GM18519 (cell line): ENCODE measurements around the gene ABCF2.

Experiments used
- ATAC-seq: cut with Tn5 transposase; IDR thresholded peaks from one replicate; pipeline ENCODE4 v1.9.1; 2021; ENCODE audit warnings: mild to moderate bottlenecking, moderate library complexity; ENCODE audit not compliant: unreplicated experiment, low FRiP score

The ABCF2 gene

DNA sequence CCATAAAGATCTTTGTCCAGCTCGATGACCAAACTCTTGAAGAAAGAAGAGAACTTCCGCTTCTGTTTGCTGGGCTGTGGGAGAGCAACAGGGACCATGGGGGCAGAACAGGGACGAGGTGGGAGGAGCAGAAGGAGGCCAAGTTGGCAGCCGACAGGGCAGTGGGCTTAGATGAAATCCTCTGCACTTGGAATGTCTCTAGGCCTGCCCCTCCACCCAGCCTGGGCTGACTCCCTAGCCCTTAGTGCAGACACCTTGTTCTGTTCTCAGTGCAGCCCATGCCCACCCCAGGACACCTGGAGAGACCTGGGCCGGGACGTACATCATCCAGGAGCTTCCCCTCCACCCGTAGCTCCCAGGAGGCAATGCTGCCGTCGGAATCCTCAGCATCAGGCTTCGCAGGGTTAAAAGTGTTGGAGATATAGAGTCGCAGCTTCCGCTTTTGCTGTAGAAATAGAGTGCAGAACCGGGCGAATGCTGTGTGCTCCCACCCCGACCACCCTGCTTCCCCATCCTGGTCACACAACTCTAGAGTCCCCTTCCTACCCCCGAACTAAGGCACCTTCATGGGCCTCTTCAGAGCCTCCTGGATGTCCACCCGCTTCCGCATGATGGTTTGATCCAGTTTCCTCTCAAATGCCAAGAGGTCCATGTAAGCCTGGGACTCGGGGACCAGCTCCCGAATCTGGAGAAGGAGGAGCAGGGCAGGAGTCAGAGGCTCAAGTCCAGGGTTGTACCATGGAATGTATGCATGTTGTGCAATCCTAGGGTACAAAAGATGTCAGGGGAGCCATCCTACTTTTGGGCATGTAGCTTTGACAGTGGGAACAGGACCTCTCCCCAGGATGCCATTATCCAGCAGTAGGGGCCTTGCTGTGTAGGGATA is 15.4 kb upstream of the ABCF2 start:
- no peak for ATAC-seq

DNA sequence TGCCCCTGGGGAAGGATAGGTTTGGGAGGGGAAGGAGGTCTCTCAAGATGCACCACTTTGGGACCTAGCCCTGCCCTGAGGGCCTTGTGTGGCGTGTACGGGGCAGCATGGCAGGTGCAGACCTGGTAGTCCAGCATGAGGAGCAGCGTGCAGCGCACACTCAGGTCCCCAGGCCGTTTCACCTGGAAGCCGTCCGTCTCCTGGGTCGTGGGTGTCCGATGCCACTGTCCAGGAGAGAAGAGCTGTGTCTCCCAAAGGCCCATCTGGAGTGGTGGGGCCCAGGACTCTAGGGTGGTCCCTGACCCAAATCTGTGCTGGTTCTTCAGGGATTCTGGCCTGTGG is 14.7 kb upstream of the ABCF2 start:
- no peak for ATAC-seq

DNA sequence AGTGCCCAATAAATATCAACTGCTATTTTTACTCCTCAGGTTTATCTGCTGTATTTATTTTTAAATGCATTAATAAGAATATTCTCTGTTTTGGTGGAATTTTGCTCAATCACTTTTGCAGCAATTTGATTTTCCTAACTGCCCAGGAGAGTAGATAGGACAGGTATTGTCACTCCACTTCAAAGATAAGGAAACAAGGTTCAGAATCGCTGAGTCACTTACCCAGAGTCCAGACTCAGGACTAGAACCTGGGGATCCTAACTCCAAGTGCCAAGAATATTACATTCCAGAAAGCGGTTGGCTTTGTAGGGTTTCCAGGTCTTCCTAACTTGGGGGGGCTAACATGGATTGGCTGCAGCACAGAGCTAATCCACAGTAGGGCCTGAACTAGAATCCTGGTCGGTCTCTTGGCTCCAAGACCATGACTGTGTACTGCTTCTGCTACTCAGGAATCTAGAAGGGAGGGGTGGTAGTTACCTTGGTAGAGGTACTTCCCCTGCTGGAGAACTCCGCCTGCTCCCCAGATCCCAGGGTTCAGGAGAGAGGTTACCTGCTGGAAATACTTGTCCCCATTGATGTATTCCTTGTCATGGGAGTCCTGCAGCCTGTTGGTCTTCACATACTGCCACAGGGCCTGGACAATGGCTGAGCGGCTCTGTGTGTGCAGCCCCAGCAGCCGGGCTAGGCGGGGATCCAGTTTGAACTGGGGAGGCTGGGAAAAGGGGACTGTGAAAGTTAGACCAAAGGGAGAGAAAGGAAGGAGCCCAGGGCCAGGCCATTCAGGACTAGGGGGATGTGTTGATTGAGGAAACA is 14.1 kb upstream of the ABCF2 start:
- ATAC-seq: no peak

DNA sequence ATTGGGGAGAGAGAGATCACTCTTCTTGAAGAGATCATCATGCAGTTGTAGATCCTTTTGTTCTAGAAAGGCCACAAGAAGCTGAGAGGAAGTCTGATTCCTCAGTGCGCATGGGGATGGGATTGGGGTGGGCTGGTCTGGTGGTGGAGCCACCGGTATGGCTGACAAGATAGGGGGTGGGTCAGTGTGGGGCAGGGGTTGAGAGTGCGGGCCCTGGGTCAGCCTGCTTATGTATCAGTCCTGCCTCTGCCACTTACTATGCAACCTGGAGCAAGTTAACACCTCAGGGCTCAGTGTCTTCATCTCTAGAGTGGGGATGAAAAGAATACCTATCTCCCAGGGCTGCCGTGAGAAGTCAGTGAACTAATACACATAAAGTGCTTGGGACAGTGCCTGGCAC is 13.5 kb upstream of the ABCF2 start:
- no peak for ATAC-seq

DNA sequence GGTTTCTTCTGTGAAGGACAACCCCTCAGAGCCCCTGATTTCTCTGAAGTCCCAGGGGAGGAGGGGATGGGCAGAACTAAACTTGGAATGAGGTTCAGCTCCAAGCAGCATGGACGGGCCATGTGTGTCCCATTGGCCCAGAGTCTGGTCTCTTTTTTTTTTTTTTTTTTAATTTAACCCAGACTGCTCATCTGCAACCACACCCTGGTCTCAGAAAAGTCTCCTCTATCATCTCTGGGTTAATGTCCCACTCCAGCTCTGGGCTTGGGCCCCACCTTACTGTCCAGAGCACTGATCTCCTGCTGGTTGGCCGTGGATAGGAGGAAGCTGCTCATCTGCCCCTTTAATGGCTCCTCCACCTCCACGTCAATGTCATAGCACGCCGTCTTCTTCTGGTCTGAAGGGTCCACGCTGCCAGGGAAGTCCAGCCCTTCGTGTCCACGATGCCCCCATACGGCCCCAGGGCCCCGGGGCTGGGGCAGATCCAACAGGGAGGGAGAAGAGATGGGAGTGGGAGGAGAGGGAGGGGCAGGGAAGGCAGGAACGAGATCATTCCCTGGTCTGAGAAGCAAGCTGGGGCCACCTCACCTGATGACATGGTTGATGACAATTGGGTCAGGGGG is 12.9 kb upstream of the ABCF2 start:
- ATAC-seq: no peak

DNA sequence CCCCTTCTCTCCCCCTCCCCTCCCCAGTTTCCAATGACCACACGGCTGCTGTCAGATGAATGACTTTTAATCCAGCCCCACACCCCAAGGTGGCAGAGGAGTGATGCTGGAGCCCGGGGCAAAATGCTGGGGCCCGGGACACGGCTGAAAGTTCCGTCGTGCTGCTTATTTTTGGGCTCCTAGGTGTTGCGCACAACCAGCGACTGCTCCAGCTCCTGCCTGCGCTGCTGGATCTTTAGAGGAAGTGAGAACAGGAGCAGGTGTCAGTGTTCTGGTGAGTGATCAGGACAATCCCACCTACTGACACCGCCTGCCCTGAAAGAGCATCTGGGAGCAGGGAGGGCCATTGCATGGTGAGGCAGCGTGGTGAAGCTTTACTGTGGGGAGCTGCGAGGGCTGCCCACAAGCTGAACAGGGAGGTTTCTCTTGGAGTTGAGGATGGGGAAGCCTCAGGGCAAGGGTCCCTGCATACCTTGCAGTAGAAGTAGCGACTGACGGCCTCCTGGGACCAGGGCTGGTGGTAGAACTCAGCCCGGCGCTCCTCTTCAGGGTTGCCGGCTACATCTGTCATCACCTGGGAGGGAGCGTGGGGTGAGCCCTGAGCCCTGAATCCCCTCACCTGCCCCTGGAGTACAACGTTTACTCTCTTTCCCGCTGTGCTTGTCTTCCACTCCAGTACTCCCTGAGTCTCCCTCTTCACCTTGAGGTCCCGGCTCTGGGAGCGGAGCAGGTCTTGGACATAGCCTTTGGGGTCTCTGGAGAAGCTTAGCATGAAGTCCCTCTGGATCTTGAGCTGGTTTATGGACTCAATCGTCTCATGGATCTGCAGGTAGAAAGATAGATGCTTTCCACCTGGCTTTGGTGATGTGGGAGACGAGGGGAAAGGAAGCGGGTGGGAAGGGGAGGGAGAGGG is 12.2 kb upstream of the ABCF2 start:
- ATAC-seq: no peak

DNA sequence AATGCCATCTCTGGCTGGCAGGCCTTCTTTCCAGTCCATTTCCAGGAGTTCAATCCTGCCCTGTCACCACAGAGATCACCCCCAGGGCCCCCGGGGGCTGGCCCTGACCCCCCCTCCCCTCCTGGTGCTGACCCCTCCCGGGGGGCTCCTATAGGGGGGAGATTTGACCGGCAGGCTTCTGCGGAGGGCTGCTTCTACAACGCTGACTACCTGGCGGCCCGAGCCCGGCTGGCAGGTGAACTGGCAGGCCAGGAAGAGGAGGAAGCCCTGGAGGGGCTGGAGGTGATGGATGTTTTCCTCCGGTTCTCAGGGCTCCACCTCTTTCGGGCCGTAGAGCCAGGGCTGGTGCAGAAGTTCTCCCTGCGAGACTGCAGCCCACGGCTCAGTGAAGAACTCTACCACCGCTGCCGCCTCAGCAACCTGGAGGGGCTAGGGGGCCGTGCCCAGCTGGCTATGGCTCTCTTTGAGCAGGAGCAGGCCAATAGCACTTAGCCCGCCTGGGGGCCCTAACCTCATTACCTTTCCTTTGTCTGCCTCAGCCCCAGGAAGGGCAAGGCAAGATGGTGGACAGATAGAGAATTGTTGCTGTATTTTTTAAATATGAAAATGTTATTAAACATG is 11.3 kb upstream of the ABCF2 start:
- ATAC-seq: no peak

DNA sequence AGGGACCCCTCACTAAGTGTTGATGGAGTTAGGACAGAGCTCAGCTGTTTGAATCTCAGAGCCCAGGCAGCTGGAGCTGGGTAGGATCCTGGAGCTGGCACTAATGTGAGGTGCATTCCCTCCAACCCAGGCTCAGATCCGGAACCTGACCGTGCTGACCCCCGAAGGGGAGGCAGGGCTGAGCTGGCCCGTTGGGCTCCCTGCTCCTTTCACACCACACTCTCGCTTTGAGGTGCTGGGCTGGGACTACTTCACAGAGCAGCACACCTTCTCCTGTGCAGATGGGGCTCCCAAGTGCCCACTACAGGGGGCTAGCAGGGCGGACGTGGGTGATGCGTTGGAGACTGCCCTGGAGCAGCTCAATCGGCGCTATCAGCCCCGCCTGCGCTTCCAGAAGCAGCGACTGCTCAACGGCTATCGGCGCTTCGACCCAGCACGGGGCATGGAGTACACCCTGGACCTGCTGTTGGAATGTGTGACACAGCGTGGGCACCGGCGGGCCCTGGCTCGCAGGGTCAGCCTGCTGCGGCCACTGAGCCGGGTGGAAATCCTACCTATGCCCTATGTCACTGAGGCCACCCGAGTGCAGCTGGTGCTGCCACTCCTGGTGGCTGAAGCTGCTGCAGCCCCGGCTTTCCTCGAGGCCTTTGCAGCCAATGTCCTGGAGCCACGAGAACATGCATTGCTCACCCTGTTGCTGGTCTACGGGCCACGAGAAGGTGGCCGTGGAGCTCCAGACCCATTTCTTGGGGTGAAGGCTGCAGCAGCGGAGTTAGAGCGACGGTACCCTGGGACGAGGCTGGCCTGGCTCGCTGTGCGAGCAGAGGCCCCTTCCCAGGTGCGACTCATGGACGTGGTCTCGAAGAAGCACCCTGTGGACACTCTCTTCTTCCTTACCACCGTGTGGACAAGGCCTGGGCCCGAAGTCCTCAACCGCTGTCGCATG is 10.5 kb upstream of the ABCF2 start:
- ATAC-seq: no peak

DNA sequence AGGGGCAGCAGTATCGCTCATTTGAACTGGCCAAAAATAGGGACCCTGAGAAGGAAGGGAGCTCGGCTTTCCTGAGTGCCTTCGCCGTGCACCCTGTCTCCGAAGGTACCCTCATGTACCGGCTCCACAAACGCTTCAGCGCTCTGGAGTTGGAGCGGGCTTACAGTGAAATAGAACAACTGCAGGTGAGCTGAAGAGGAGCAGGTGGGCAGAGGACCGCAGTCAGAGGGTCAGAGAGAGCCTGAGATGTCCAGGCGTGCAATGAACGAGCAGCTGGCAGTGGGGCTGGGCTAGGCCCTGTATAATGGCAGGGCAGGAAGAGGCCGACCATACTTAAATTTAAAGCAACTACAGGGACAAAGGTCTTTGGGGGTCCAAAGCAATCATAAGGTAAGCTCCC is 9.4 kb upstream of the ABCF2 start:
- no peak for ATAC-seq

DNA sequence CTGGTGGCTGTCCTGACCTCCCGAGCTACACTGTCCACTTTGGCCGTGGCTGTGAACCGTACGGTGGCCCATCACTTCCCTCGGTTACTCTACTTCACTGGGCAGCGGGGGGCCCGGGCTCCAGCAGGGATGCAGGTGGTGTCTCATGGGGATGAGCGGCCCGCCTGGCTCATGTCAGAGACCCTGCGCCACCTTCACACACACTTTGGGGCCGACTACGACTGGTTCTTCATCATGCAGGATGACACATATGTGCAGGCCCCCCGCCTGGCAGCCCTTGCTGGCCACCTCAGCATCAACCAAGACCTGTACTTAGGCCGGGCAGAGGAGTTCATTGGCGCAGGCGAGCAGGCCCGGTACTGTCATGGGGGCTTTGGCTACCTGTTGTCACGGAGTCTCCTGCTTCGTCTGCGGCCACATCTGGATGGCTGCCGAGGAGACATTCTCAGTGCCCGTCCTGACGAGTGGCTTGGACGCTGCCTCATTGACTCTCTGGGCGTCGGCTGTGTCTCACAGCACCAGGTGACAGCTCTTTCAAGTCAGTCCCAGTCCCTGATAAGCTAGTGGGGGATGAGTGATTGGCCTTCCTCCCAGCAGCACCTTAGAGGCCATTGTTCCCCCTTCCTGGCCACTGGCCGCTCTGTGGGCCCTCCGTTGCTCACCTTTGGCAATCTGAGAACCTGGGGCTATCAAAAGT is 8.2 kb upstream of the ABCF2 start:
- no peak for ATAC-seq

DNA sequence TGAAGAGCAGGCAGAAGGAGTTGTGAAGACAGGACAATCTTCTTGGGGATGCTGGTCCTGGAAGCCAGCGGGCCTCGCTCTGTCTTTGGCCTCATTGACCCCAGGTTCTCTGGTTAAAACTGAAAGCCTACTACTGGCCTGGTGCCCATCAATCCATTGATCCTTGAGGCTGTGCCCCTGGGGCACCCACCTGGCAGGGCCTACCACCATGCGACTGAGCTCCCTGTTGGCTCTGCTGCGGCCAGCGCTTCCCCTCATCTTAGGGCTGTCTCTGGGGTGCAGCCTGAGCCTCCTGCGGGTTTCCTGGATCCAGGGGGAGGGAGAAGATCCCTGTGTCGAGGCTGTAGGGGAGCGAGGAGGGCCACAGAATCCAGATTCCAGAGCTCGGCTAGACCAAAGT is 6.8 kb upstream of the ABCF2 start:
- no peak for ATAC-seq

DNA sequence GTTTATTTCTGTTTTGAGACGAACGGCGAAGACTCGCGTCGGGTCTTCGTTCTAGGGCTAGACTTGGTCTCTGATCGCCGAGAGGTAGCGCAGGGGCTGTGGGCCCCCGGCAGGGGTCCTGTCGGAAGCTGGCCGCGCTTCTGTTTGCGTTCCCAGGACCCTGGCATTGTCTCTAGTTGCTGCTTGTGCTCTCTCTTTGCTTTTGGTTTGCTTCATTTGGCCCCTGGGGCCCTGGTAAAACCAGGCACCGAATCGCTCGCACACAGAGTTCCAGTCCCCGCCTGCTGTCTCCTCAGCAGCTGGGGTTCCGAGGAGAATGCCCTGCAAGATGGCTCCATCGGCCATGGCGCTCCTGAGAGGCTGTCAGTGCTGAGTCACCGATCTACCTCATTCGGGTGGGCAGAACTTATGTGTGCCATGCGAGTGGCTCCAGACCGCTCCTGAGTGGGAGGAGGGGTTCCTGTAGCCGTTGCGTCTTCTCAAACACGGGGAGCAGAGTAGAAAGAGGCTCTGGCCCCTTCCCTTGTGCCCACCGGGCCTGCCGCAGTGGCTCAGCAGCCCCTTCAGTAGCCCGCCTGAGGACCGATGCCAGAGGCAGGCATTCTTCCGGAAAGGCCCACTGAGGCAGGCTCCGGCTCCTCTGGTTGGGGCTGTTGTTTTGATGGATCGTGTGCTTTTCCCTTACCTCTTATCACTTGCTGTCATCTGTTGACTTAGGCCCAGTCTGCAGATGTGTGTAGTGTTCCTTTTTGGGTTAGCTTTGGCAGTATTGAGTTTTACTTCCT is 6.1 kb upstream of the ABCF2 start:
- no peak for ATAC-seq

DNA sequence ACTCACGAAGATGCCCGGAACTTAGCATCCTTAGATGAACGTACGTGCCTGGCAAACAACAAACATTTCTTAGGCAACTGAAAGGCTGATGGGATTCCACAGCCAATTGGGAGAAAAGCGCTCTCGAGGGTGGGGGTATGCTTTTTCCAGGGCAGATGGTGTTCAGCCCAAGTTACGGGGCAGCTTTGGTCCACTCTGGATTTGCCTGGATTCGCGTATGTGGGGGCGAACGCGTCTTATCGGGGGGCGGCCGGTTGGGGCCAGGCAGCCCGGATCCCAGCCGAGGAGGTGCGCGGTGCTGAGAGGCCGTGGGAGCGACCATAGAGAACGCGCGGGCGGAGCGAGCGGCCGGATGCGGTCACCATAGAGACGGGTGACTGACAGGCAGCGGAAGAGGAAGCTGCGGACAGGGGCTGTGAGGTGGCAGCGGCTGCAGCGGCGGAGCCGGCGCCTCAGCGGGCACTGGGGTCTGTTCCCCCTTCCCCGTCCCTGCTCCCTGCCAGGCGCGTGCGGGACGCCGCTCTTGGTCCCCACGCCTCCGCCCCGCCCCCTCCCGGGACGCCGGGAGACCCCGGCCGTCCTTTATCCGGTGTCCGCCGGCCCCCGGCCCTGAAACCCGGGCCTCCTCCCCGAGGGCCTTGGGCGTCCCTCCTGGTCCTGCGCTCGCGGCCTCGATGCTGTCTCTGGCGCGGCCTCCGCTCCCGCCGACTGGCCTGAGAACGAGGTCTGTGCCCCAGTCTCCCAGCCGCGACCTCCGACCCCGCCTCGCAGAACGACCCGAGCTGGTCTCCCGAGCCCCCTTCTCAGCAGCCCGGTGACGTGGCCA is 5.3 kb upstream of the ABCF2 start, which contains the start of gene CHPF2:
Gene CHPF2 (plus strand): TSS at position 393 of the 826 bp plus-strand sequence. CDS start 1,529 bp downstream, outside the sequence.
- ATAC-seq: peak; percentile 74

DNA sequence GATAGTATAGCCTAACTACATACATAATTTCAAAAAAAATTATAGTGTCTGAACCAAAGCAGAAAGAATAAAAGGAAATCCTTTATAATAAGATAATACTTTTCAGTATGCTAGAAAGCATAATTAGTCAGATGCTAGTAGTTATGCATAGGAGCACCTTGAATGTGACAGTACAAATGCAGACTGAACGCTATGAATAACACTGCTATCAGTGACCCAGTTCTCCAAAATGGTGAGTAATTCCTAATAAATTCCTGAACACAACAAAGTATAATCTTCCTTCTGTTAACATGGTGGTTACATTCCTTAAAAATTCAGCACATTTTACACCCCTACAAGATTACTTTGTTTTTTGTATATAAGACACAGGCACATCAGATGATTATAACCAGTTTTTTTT is 4.1 kb upstream of the ABCF2 start:
- no peak for ATAC-seq

DNA sequence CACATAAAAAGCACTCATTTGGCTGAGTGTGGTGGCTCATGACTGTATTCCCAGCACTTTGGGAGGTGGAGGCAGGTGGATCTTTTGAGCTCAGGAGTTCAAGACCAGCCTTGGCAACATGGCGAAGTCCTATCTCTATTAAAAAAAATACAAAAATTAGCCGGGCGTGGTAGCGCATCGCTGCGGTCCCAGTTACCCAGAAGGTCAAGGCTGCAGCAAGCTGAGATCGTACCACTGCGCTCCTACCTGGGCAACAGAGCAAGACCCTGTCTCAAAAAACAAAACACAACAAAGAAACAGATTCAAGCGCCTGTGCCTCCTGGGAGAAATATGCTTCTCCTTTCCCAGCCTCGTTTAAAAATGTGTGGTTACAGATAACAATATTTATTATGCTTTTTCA is 2.2 kb upstream of the ABCF2 start:
- ATAC-seq: no peak

DNA sequence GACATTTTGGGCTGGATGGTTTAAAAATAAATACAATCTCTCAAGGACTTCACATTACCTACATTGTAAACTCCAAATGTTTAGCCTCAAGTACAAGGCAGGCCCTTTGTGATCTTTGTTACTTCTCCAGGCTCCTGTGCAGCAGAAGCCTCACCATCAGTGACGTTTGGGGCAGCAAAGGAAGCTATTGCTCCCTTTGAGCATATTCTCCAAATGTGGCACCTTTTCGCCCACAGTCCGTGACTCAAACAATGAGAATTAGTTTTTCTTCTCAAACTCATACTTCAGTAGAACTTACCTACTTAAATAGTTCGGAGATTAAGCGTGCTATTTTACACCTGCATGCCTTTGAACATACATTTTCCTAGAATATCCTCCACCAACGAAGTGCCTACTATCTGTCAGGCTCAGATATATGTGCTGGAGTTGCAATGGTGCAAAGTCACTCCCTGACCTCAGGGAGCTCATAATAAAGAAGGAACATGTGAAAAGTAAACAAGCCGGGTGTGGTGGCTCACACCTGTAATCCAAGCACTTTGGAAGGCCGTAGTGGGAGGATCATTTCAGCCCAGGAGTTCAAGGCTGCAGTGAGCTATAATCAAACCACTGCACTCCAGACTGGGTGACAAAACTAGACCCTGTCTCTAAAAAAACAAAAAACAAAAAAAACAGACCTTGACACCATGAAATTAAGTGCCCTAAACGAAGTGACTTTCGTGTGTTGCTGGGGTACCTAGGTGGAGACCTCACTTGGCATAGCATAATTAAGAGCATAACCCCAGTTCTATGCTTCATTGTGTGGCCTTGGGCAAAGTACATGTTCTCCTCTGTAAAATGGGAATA is 1.2 kb upstream of the ABCF2 start:
- ATAC-seq: no peak
